Measurements from ENCODE around the gene PAMR1. TPM values are rescaled to one million over a fixed set of nuclear protein-coding genes. Genes with fewer than 3 reads are reported as not detected.

The PAMR1 gene
- total and polyA plus RNA-seq, 9 of the 15 experiments (the other 6 are each of a cell fraction or from before 2014, with no cell fraction given) = not detected

- TF ChIP-seq MYNN (IDR thresholded peaks at IDR 0.05) (no peak), MYNN (CRISPR knock-in tag; IDR thresholded peaks at IDR 0.05) (no peak), TAL1 (IDR thresholded peaks at IDR 0.05) (no peak), CBFB (CRISPR knock-in tag; IDR thresholded peaks at IDR 0.05) (no peak), U2AF1 (optimal IDR thresholded peaks at IDR 0.05; ENCODE audit: low read depth, low read length) (no peak)
Observed at GRCh38 chr11:35518766-35519165, 6.7 kb downstream of the PAMR1 start (continued).

GRCh38 chr11:35517481-35517880, 7.9 kb downstream of the PAMR1 start:
- no peaks in the 10 kb centered on the region for H3K36me3 ChIP-seq (ENCODE audit: control insufficient read depth, insufficient read depth, low read length)
- H3K27me3 ChIP-seq (ENCODE audit: control insufficient read depth in 2 of 2, insufficient read depth in 2 of 2, low read length in 2 of 2) = peaks cover 0 to 4% of the 10 kb centered on the region in 2 experiments; a peak in 4 of 5 replicates
- H3K27ac ChIP-seq (ENCODE audit: extremely low read depth, low read depth, low read length) = no peak overlapping the region
- H4K20me1 ChIP-seq (replicated peaks; ENCODE audit: control insufficient read depth, insufficient read depth, low read length) = no peaks in the 10 kb centered on the region
- CTCF ChIA-PET (ENCODE audit: low intra/inter-chr PET ratio) = no interaction called here
- no peak overlapping the region for H3K4me3 ChIP-seq
- H3K4me1 ChIP-seq (replicated peaks in 1 of 2; ENCODE audit: control insufficient read depth in 2 of 2, insufficient read depth in 2 of 2, low read length in 2 of 2) = no peaks in the 10 kb centered on the region
- no peaks in the 10 kb centered on the region for H3K9me3 ChIP-seq (replicated peaks; ENCODE audit: control insufficient read depth, insufficient read depth, low read depth, low read length)
- POLR2A ChIA-PET = interaction anchor here (1.5 kb wide), 1 partner anchor 9 kb away, joined by 3 read pairs; no protein-coding TSS in a partner anchor
- no peak overlapping the region for H3K4me2 ChIP-seq (ENCODE audit: insufficient read depth, low read length)
- FAIRE-seq = no peak
- no peak overlapping the region for H3K9ac ChIP-seq (ENCODE audit: insufficient read depth in 1 of 2, low read depth in 2 of 2, low read length in 2 of 2)
- DNase-seq (ENCODE audit: extremely low read depth in 1 of 4, low spot score in 3 of 4) = no peak
- no peaks in the 10 kb centered on the region for H3K9me1 ChIP-seq (ENCODE audit: control insufficient read depth, insufficient read depth, low read length)
- in situ Hi-C loops (cut with MboI) = no loop called here
- no TSS peak for BruUV-seq (replicated peaks)
- WGBS (ENCODE audit: insufficient coverage, low coverage, missing lambda C conversion rate) = 0% methylated on average over 1 of the region's 1 CpG
- TF ChIP-seq NEUROD1 (IDR thresholded peaks at IDR 0.05; ENCODE audit: borderline replicate concordance, low read depth, low read length, partially characterized antibody) (no peak), PKNOX1 (IDR thresholded peaks at IDR 0.05) (no peak)
- intact Hi-C loops (cut with micrococcal nuclease) = no loop called here
- ATAC-seq = no peak
- no peak overlapping the region for H2AFZ ChIP-seq (ENCODE audit: low read depth, low read length)
- H3K79me2 ChIP-seq (ENCODE audit: control insufficient read depth, insufficient read depth, low read length) = no peaks in the 10 kb centered on the region

Data from K562 (cell line).